Measurements from ENCODE around the gene MED22.

- TF ChIP-seq CTCF (optimal IDR thresholded peaks at IDR 0.05 in 1 of 3, IDR thresholded peaks at IDR 0.05 in 1 of 3, conservative IDR thresholded peaks at IDR 0.05 in 1 of 3; ENCODE audit: extremely low read depth in 1 of 3, insufficient read depth in 2 of 3, low read length in 3 of 3) = no peak
- TF ChIP-seq EZH2 (IDR thresholded peaks at IDR 0.05; ENCODE audit: low read length) = no peak
These were observed 11.8 kb downstream of the MED22 start, which contains the start of gene SURF6 for GRCh38 chr9:133335924-133336811.
